Kidney (tissue), 14 donors: ENCODE results near the gene CACNG3. TPM values are rescaled to one million over a fixed set of nuclear protein-coding genes. Genes with fewer than 3 reads are reported as not detected.
"Not testable (repeated sequence)": the region's sequence is repeated elsewhere in the genome, so short reads cannot be mapped to it uniquely, and the experiment has no call there.

Experiments
- DNase-seq, 5 donors: peaks; one replicate each; pipeline ENCODE4 v3.0.0-alpha.2; 2013 to 2020
- FAIRE-seq: peaks from 2 replicates; lab custom pipeline; 2012; peaks lifted over from hg19 to GRCh38; lab: Jason Lieb, UNC
- H3K27ac ChIP-seq, 2 donors: one replicate each; pipeline ENCODE4 v1.7.0; 2013; ENCODE audit warnings: low read depth in 2 of 2, low read length in 2 of 2, inconsistent platforms in 1 of 2
- H3K27me3 ChIP-seq: one replicate; pipeline ENCODE4 v1.7.1; 2013; ENCODE audit warnings: low read length, inconsistent platforms; ENCODE audit not compliant: control insufficient read depth, insufficient read depth
- H3K36me3 ChIP-seq, 3 donors: one replicate each; pipeline versions ENCODE4 v1.7.0 to v1.7.1; 2013; ENCODE audit warnings: low read length in 3 of 3, control low read depth in 1 of 3, inconsistent platforms in 1 of 3; ENCODE audit not compliant: insufficient read depth in 3 of 3, control insufficient read depth in 2 of 3
- H3K4me1 ChIP-seq, 3 donors: one replicate each; pipeline versions ENCODE4 v1.7.0 to v1.7.1; 2013; ENCODE audit warnings: low read length in 3 of 3, inconsistent platforms in 1 of 3, low read depth in 1 of 3; ENCODE audit not compliant: control insufficient read depth in 2 of 3, insufficient read depth in 2 of 3
- H3K4me3 ChIP-seq, 3 donors: one replicate each; pipeline versions ENCODE4 v1.7.0 to v1.8.1; 2013; ENCODE audit warnings: low read length in 3 of 3, control low read depth in 1 of 3, inconsistent platforms in 1 of 3
- H3K9ac ChIP-seq, 3 donors: one replicate each; pipeline versions ENCODE4 v1.7.0 to v1.7.1; 2013; ENCODE audit warnings: low read length in 3 of 3, control low read depth in 1 of 3, inconsistent platforms in 1 of 3
- H3K9me3 ChIP-seq, 3 donors: one replicate each; pipeline versions ENCODE4 v1.7.0 to v1.7.1; 2013; ENCODE audit warnings: low read length in 3 of 3, control low read depth in 1 of 3, inconsistent platforms in 1 of 3; ENCODE audit not compliant: control insufficient read depth in 2 of 3, insufficient read depth in 1 of 3
- CTCF ChIP-seq: IDR thresholded peaks from 3 replicates; pipeline ENCODE4 v1.5.1; 2012; ENCODE audit warnings: mild to moderate bottlenecking, moderate library complexity, borderline replicate concordance; ENCODE audit not compliant: insufficient read depth; ENCODE audit errors: extremely low read depth
- intact Hi-C: fragments of 100-400 bp; cut with DNase I; formaldehyde crosslinking; loops from one replicate; pipeline ENCODE4 v1.11.1; 2022
- polyA plus RNA-seq: library from polyadenylated mRNA; stranded (reverse); fragments of 350-450 nt; fragmentation: Illumina TruSeq; extraction: RNeasy Lipid Tissue Mini Kit (QIAGEN cat#74804); gene quantifications from one replicate; pipeline ENCODE4 v1.2.3, GENCODE V29; 2014; ENCODE audit warnings: low read depth, low replicate concordance; ENCODE audit not compliant: insufficient read depth
- total RNA-seq: library from RNA; stranded (reverse); fragmentation: NEBNext Ultra II Directional; extraction: Animal tissue kit (Norgen Biotek cat#: 25700); gene quantifications from one replicate; pipeline ENCODE4 v1.2.1, GENCODE V29; 2021
- donor health status: control.
- donor health status: control.
- donor health status: control.
- donor health status: control.
- donor health status: control.
- donor health status: DM: yes; HTN: yes; CAD: no.
- donor health status: Normal renal cell carcinoma (clear cell type).

The CACNG3 gene
- total and polyA plus RNA-seq, 2 donors from 2014 or later: not detected

- H3K4me1 ChIP-seq: no peaks in the 10 kb centered on the region
- no peak for DNase-seq
- FAIRE-seq: no peak
- H3K36me3 ChIP-seq: no peaks in the 10 kb centered on the region
- no peak overlapping the region for H3K27ac ChIP-seq
- H3K9ac ChIP-seq: no peak overlapping the region
- H3K9me3 ChIP-seq: no peaks in the 10 kb centered on the region
- intact Hi-C loops: no loop called here
- no peak overlapping the region for H3K4me3 ChIP-seq
- no peaks in the 10 kb centered on the region for H3K27me3 ChIP-seq
- no peak for TF ChIP-seq CTCF
Measured at GRCh38 chr16:24332582-24333090, 76.5 kb downstream of the CACNG3 start.

GRCh38 chr16:24336491-24336890, 80.4 kb downstream of the CACNG3 start:
- no peak overlapping the region for H3K27ac ChIP-seq
- TF ChIP-seq CTCF: no peak
- no peaks in the 10 kb centered on the region for H3K36me3 ChIP-seq
- FAIRE-seq (no peak), DNase-seq (no peak)
- no peak overlapping the region for H3K4me3 ChIP-seq
- no peaks in the 10 kb centered on the region for H3K4me1 ChIP-seq
- intact Hi-C loops: no loop called here
- no peaks in the 10 kb centered on the region for H3K27me3 ChIP-seq
- no peaks in the 10 kb centered on the region for H3K9me3 ChIP-seq
- H3K9ac ChIP-seq: no peak overlapping the region

GRCh38 chr16:24337013-24337412, 80.9 kb downstream of the CACNG3 start:
- Histone ChIP-seq H3K9ac (no peak overlapping the region), H3K9me3 (no peaks in the 10 kb centered on the region), H3K27me3 (no peaks in the 10 kb centered on the region), H3K4me3 (no peak overlapping the region), H3K4me1 (no peaks in the 10 kb centered on the region), H3K36me3 (no peaks in the 10 kb centered on the region), H3K27ac (no peak overlapping the region)
- intact Hi-C loops: no loop called here
- TF ChIP-seq CTCF: no peak
- FAIRE-seq (no peak), DNase-seq (no peak)

GRCh38 chr16:24343829-24344228, 87.7 kb downstream of the CACNG3 start:
- peaks cover 0 to 12% (median 0%) of the 10 kb centered on the region in 3 donors for H3K4me1 ChIP-seq
- H3K4me3 ChIP-seq, H3K27me3 ChIP-seq, H3K36me3 ChIP-seq, FAIRE-seq, H3K9me3 ChIP-seq, H3K9ac ChIP-seq, DNase-seq, H3K27ac ChIP-seq, intact Hi-C loops: not testable (repeated sequence)
